Measurements from ENCODE around the gene PRSS57.
"Not testable (repeated sequence)": the region's sequence is repeated elsewhere in the genome, so short reads cannot be mapped to it uniquely, and the experiment has no call there.

The PRSS57 gene

GRCh38 chr19:674282-675151, 20.7 kb downstream of the PRSS57 start:
- DNase-seq (ENCODE audit: low spot score): peak; percentile 66

GRCh38 chr19:670609-671075, 24.6 kb downstream of the PRSS57 start:
- no peak for DNase-seq (ENCODE audit: low spot score)

GRCh38 chr19:668675-669434, 26.4 kb downstream of the PRSS57 start:
- not testable (repeated sequence) for DNase-seq (ENCODE audit: low spot score)

- DNase-seq (ENCODE audit: low spot score): not testable (repeated sequence)
These were observed 28.2 kb downstream of the PRSS57 start for GRCh38 chr19:666985-667573.

- peak; percentile 92 for DNase-seq (ENCODE audit: low spot score)
These were observed 30.3 kb downstream of the PRSS57 start for GRCh38 chr19:664913-665443.

- DNase-seq (ENCODE audit: low spot score): no peak
These were observed 31.6 kb downstream of the PRSS57 start for GRCh38 chr19:663682-664117.

- peak; percentile 98 for DNase-seq (ENCODE audit: low spot score)
These were observed 32.1 kb downstream of the PRSS57 start, which contains the start of gene RNF126 for GRCh38 chr19:662962-663681. TSS of gene RNF126 (minus strand) at chr19:663214. CDS start at chr19:663121, 93 bp downstream.

- no peak for DNase-seq (ENCODE audit: low spot score)
These were observed 32.9 kb downstream of the PRSS57 start for GRCh38 chr19:662207-662961.

GRCh38 chr19:661427-662196, 33.6 kb downstream of the PRSS57 start:
- DNase-seq (ENCODE audit: low spot score): no peak

- DNase-seq (ENCODE audit: low spot score): no peak
These were observed 34.3 kb downstream of the PRSS57 start for GRCh38 chr19:660793-661426.

- no peak for DNase-seq (ENCODE audit: low spot score)
These were observed 36.1 kb downstream of the PRSS57 start for GRCh38 chr19:658916-659839.

GRCh38 chr19:658059-658839, 37.0 kb downstream of the PRSS57 start:
- DNase-seq (ENCODE audit: low spot score): no peak

- no peak for DNase-seq (ENCODE audit: low spot score)
These were observed 37.6 kb downstream of the PRSS57 start for GRCh38 chr19:657611-658010.

- DNase-seq (ENCODE audit: low spot score): no peak
These were observed 38.3 kb downstream of the PRSS57 start for GRCh38 chr19:656751-657559.

GRCh38 chr19:655691-656090, 39.6 kb downstream of the PRSS57 start:
- no peak for DNase-seq (ENCODE audit: low spot score)

- DNase-seq (ENCODE audit: low spot score): no peak
These were observed 41.8 kb downstream of the PRSS57 start for GRCh38 chr19:653425-653824.
